Gastroesophageal sphincter (tissue), 4 donors: Measurements from ENCODE around the gene GPN3. TPM values are rescaled to one million over a fixed set of nuclear protein-coding genes. Genes with fewer than 3 reads are reported as not detected.

Experiments
- ATAC-seq: fragments of 150-250 bp; one replicate; pipeline ENCODE4 v1.9.1; 2016; ENCODE audit warnings: mild to moderate bottlenecking, moderate library complexity
- H3K27ac ChIP-seq, 4 donors: fragments of 200-600 bp; sonication (generic) in 3 of 4; 1 replicate in 3 of 4; 2 replicates in 1 of 4; pipeline ENCODE4 v1.5.1; 2016 to 2019
- H3K27me3 ChIP-seq: fragments of 200-600 bp; sonication (generic); one replicate; pipeline ENCODE4 v1.5.1; 2019
- H3K36me3 ChIP-seq, 2 donors: fragments of 200-600 bp; sonication (generic); one replicate each; pipeline ENCODE4 v1.5.1; 2019; ENCODE audit warnings: control low read depth in 1 of 2
- H3K4me1 ChIP-seq, 3 donors: fragments of 200-600 bp; sonication (generic); 1 replicate in 2 of 3; 2 replicates in 1 of 3; pipeline ENCODE4 v1.5.1; 2016 to 2019; ENCODE audit warnings: control low read depth in 2 of 3
- H3K4me3 ChIP-seq, 2 donors: fragments of 200-600 bp; sonication (generic); one replicate each; pipeline ENCODE4 v1.5.1; 2019; ENCODE audit warnings: mild to moderate bottlenecking in 1 of 2, moderate library complexity in 1 of 2
- H3K9me3 ChIP-seq, 3 donors: fragments of 200-600 bp; sonication (generic); one replicate each; pipeline ENCODE4 v1.5.1; 2017 to 2019; ENCODE audit warnings: control low read depth in 2 of 3
- CTCF ChIP-seq, 4 experiments: fragments of 200-600 bp in 2 of 4; fragments of 450-650 bp in 2 of 4; sonication (generic) in 1 of 4; IDR thresholded peaks; one replicate each; pipeline ENCODE4 v1.5.1; 2017 to 2019; ENCODE audit warnings: antibody characterized with exemption in 4 of 4, mild to moderate bottlenecking in 2 of 4, moderate library complexity in 2 of 4
- EP300 ChIP-seq: sonication (generic); formaldehyde crosslinking; IDR thresholded peaks from one replicate; pipeline ENCODE4 v1.6.1; 2017; ENCODE audit warnings: antibody characterized with exemption, mild to moderate bottlenecking
- POLR2A ChIP-seq, 2 donors: fragments of 450-650 bp; IDR thresholded peaks; one replicate each; pipeline ENCODE4 v1.6.1; 2017; ENCODE audit warnings: antibody characterized with exemption in 2 of 2, mild to moderate bottlenecking in 2 of 2, moderate library complexity in 1 of 2
- POLR2AphosphoS5 ChIP-seq: sonication (generic); formaldehyde crosslinking; IDR thresholded peaks from one replicate; pipeline ENCODE4 v1.6.1; 2017; ENCODE audit warnings: antibody characterized with exemption
- WGBS, 2 donors: methylation state at CpG; one replicate each; pipeline ENCODE4 v1.1.5; 2018; ENCODE audit warnings: low coverage in 1 of 2; 5-methylcytosine and 5-hydroxymethylcytosine counted together
- total RNA-seq, 4 donors: library from RNA; depleted of rRNA; stranded (reverse); fragments of >200 nt; gene quantifications; one replicate each; pipeline ENCODE4 v1.1.0, GENCODE V29; 2016

GPN3 gene
- total RNA-seq, 4 donors from 2014 or later, result 11.8 to 42.2 (median 21.5) TPM

GRCh38 chr12:110453569-110454296 lies 14.3 kb downstream of the GPN3 start:
- Histone ChIP-seq H3K27me3 (no peaks in the 10 kb centered on the region), H3K4me3 (no peak overlapping the region), H3K4me1 (peaks cover 0 to 8% (median 5%) of the 10 kb centered on the region in 3 donors), H3K36me3 (peaks cover 0 to 71% of the 10 kb centered on the region in 2 donors), H3K9me3 (no peaks in the 10 kb centered on the region), H3K27ac (no peak overlapping the region)
- ATAC-seq, result no peak
- WGBS, 2 donors, result 90 to 97% methylated on average over 4 of the region's 4 CpGs
- TF ChIP-seq POLR2A (IDR thresholded peaks at IDR 0.05), result no peak
- TF ChIP-seq POLR2AphosphoS5, result no peak
- TF ChIP-seq CTCF (IDR thresholded peaks at IDR 0.05), result no peak
- TF ChIP-seq EP300, result no peak

- Histone ChIP-seq H3K27ac (peak overlapping the region in 1 of 4 donors; percentile 87), H3K36me3 (peaks cover 0 to 46% of the 10 kb centered on the region in 2 donors)
- no peak for ATAC-seq
These were observed 16.8 kb downstream of the GPN3 start for GRCh38 chr12:110451263-110451662.

GRCh38 chr12:110449799-110450497 lies 18.1 kb downstream of the GPN3 start, which contains the start of gene ARPC3:
Gene ARPC3 (minus strand): TSS chr12:110450337. CDS start chr12:110450260, 77 bp downstream.
- ATAC-seq, result peak; percentile 99
- TF ChIP-seq EP300 (no peak), CTCF (IDR thresholded peaks at IDR 0.05) (peak; percentile 67 to 92 (median 90)), POLR2AphosphoS5 (peak; percentile 82), POLR2A (IDR thresholded peaks at IDR 0.05) (peak; percentile 29 to 38)
- Histone ChIP-seq H3K9me3 (no peaks in the 10 kb centered on the region), H3K36me3 (peaks cover 0 to 46% of the 10 kb centered on the region in 2 donors), H3K4me3 (peak within 1 kb of the TSS; percentile 65 to 76), H3K4me1 (peaks cover 0 to 38% (median 17%) of the 10 kb centered on the region in 3 donors), H3K27ac (peak within 1 kb of the TSS; percentile 78 to 95 (median 91)), H3K27me3 (no peaks in the 10 kb centered on the region)
- 1 to 2% methylated on average over 10 to 34 of the region's 51 CpGs for WGBS, 2 donors

More at GRCh38 chr12:110451263-110451662, 16.8 kb downstream of the GPN3 start:
- Histone ChIP-seq H3K4me3 (no peak overlapping the region), H3K9me3 (no peaks in the 10 kb centered on the region), H3K4me1 (peaks cover 0 to 26% (median 17%) of the 10 kb centered on the region in 3 donors), H3K27me3 (no peaks in the 10 kb centered on the region)
- 40% methylated on average over 1 of the region's 1 CpG; no CpG with 5 or more reads in 1 of the 2 donors for WGBS, 2 donors
- TF ChIP-seq POLR2AphosphoS5 (no peak), EP300 (no peak), CTCF (IDR thresholded peaks at IDR 0.05) (no peak), POLR2A (IDR thresholded peaks at IDR 0.05) (no peak)

GRCh38 chr12:110444455-110444854 lies 23.6 kb downstream of the GPN3 start:
- 87 to 100% methylated on average over 3 of the region's 3 CpGs for whole genome bisulfite sequencing, 2 donors
- peaks cover 0 to 67% of the 10 kb centered on the region in 2 donors for H3K36me3 ChIP-seq

More at GRCh38 chr12:110444455-110444854, 23.6 kb downstream of the GPN3 start:
- no peaks in the 10 kb centered on the region for H3K9me3 ChIP-seq
- TF ChIP-seq CTCF (IDR thresholded peaks at IDR 0.05) (no peak), POLR2A (IDR thresholded peaks at IDR 0.05) (no peak), EP300 (no peak)
- no peaks in the 10 kb centered on the region for H3K27me3 ChIP-seq
- H3K4me3 ChIP-seq, result no peak overlapping the region
- peaks cover 0 to 43% (median 17%) of the 10 kb centered on the region in 3 donors for H3K4me1 ChIP-seq
- no peak for ATAC-seq
- no peak overlapping the region for H3K27ac ChIP-seq
